GM19043 (cell line): ENCODE measurements around the gene GABRB1.
"Not testable (repeated sequence)": the region's sequence is repeated elsewhere in the genome, so short reads cannot be mapped to it uniquely, and the experiment has no call there.

Experiments used
- ATAC-seq: cut with Tn5 transposase; IDR thresholded peaks from one replicate; pipeline ENCODE4 v1.9.1; 2021; ENCODE audit warnings: low read depth; ENCODE audit not compliant: unreplicated experiment

The GABRB1 gene

DNA sequence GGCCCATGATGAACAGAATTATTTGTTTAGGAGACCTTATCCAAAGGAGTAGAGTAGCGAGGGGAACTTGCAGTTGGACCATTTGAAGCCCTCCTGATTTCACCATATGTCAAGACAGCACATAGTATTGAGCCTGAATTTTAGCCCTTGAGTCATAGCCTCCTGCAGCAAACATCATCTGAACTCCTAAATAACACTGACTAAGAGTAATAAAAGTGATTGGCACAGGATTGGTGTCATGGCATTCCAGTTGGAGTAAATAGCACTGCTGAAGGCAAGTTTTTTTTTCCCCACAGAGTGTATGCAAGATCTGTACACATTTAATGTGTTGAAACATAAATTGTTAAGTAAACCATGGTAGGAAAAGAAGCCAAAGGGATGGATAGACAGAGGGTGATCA, 343.1 kb downstream of the GABRB1 start:
- no peak for ATAC-seq

DNA sequence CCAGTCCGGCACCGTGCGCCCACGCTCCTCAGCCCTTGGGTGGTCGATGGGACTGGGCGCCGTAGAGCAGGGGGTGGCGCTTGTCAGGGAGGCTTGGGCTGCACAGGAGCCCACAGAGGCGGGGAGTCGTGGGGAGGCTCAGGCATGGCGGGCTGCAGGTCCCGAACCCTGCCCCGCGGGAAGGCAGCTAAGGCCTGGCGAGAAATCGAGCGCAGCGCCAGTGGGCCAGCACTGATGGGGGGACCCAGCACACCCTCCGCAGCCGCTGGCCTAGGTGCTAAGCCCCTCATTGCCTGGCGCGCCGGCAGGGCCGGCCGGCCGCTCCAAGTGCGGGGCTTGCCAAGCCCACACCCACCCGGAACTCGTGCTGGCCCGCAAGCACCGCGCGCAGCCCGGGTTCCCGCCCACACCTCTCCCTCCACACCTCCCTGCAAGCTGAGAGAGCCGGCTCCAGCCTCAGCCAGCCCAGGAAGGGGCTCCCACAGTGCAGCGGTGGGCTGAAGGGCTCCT, 346.7 kb downstream of the GABRB1 start:
- not testable (repeated sequence) for ATAC-seq

GRCh38 chr4:47381172-47381571, 349.8 kb downstream of the GABRB1 start:
- ATAC-seq = no peak

GRCh38 chr4:47382846-47383360, 351.5 kb downstream of the GABRB1 start:
- no peak for ATAC-seq

DNA sequence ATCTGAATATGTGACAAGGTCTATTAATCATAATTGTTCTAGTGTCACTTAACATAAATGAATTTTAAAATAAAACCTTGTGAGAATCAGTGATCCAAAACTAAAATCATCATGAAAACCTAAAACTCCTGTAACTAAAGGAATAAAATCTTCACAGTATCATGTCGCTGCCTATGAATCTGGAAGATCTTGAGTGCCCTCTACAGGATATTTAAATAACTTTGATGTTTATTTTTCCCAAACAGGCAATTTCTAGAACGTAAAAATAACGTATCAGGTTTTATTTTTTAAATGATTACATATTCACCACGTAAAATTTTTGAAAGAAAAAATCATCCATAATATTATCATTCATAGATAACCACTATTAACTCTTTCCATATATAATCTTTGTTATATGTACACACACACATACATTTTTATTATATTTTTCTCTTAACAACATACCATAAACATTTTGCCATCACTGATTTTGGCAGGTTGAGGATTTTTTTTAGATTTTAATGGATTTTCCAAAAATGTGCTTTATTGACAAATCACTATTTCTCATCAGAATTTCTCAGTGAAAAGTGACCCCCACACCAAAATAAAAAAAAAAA, 352.6 kb downstream of the GABRB1 start:
- ATAC-seq = no peak

GRCh38 chr4:47386146-47386545, 354.8 kb downstream of the GABRB1 start:
- no peak for ATAC-seq

DNA sequence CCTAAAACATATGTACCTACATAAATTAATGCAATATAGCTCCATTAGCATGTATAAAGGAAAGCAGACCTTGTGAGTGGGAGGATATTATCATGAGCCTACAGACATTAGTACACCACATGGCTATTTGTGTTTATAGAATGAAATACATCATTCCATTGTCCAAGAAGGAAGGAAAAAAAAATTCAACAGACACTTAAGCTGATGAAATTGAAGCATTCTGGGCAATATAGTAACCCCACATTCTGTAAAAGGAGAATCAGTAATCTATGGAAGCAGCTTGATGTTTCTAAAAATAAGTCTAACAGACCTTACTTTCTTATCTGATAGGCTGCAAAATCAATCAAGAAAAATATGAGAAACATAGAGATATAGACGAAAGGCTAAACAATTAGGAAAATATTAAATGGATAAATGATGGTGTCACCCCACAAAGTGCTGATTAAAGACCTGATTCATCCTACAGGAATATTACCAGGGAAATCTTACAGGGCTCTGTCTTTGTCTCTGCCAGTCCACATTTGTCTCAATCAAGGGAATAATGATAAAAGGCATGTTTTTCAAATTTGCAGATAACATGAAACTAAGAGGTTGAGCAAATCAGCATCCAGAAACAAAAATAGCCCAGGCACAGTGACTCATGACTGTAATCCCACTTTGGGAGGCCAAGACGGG, 355.3 kb downstream of the GABRB1 start:
- no peak for ATAC-seq

GRCh38 chr4:47390428-47391125, 359.2 kb downstream of the GABRB1 start:
- ATAC-seq = no peak

GRCh38 chr4:47391256-47391655, 359.9 kb downstream of the GABRB1 start:
- ATAC-seq = peak; percentile 60

- no peak for ATAC-seq
Measured at GRCh38 chr4:47406408-47406807, 375.0 kb downstream of the GABRB1 start.

DNA sequence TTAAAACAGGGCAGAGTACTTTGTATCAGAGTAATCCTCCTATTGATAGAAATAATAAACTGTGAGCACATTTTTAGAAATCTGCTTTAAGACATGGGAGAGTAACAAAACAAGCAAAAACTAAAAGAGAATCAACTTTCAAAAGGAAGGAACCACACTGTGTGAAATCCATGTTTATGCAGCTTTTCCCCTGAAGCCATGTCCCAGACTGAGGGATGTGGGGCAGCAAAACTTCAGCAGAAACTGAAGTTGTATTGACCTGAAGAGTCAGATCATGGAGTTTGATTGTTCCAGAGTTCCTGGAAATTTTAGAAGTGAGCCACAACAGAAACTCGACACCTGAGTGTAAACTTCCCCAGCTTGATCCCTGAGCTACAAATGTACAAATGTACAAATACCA, 378.9 kb downstream of the GABRB1 start:
- no peak for ATAC-seq

DNA sequence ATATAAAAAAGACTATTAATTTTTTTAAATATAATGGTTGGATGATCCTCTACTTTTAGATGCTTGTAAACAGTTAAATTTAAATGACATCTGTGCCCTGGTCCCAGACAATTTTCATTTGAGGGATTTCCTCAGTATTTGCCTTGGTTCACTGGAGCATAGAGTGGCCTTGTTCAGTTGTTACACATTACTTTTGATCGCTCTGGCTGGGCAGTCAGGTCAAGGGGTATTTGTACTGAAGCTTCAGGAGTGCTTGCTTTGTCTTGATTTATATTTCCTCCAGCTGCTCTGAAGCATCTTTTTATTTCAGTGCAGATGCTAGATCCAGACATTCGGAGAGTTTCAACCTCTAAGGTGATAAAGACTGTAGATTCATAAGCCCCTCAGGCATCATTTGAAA, 382.2 kb downstream of the GABRB1 start:
- peak; percentile 57 for ATAC-seq

- peak; percentile 49 for ATAC-seq
Measured at GRCh38 chr4:47415719-47416118, 384.4 kb downstream of the GABRB1 start.

- no peak for ATAC-seq
Measured at GRCh38 chr4:47418147-47418546, 386.8 kb downstream of the GABRB1 start.

- ATAC-seq = no peak
Measured at GRCh38 chr4:47419296-47419695, 387.9 kb downstream of the GABRB1 start.

- ATAC-seq = no peak
Measured at GRCh38 chr4:47425628-47426027, 394.3 kb downstream of the GABRB1 start.

GRCh38 chr4:47427935-47428334, 396.6 kb downstream of the GABRB1 start:
- ATAC-seq = no peak

DNA sequence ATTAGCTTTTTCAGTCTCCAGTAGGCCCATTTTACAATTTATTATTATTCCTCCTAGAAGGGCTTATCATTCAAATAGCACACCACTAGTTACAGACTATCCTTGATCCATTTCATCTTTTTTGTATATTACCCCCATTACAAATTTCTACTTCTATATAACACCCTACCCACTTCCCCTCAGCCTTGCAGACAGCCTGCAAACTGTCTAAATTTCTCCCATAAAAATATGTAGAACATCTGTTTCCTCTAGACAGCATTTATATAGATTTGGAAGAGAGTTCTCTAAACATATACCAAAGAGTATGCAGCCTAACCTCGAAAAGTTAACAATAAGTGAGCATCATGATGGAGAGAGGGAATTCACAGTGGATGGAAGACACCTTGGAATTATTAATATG, 401.4 kb downstream of the GABRB1 start:
- ATAC-seq = no peak

- no peak for ATAC-seq
Measured at GRCh38 chr4:47434931-47435330, 403.6 kb downstream of the GABRB1 start.

- peak; percentile 88 for ATAC-seq
Measured at GRCh38 chr4:47442980-47443379, 411.6 kb downstream of the GABRB1 start.

- ATAC-seq = no peak
Measured at GRCh38 chr4:47444031-47444430, 412.7 kb downstream of the GABRB1 start.
